ENCODE measurements around the gene EZH1. TPM values are rescaled to one million over a fixed set of nuclear protein-coding genes. Genes with fewer than 3 reads are reported as not detected.

The EZH1 gene
- total and polyA plus RNA-seq, 9 donors, result 15.6 to 21.8 (median 18.2) TPM

DNA sequence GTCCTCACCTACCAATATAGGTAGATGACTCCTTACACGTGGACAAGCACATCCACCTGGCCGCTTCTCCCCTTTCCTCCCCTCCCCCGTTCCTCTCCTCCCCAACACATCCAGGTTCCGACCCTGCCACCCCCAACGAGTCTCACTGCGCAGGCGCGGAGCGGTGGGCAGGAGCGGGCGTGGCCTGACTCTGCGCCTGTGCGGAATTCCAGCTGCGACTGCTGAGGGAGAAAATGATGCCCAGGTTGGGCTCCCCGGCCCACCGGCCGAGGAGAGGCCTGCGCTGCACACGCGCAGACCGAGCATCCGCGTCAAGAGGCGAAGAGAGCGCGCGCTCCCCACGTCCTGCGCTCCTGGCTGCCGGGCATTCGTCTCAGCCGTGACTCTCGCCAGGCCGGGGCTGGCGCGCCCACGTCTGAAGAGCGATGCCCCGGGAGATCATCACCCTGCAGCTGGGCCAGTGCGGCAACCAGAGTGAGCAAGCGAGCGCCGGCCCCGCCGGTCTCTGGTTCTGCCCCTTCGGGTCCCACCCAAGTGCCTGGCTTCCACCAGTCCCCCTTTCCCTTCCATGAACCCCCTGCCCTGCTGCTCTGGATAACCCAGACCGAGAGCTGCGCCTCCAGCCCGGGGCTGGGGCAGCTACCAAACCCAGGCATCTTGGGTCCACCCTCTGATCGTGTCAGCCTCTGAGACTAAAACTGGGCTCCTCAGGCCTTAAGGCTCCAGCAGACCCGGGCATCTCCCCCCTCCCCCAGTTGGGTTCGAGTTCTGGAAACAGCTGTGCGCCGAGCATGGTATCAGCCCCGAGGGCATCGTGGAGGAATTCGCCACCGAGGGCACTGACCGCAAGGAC lies 85.5 kb downstream of the EZH1 start, which contains the start of gene TUBG2:
TSS of gene TUBG2 (plus strand) at position 206 of the 853 bp plus-strand sequence. CDS start at position 426, 220 bp downstream.
- peaks cover 22% of the 10 kb centered on the region for H3K36me3 ChIP-seq (ENCODE audit: control insufficient read depth, insufficient read depth, low read length)
- peaks cover 9% of the 10 kb centered on the region for H3K4me1 ChIP-seq (ENCODE audit: control insufficient read depth, insufficient read depth, low read length)
- peak within 1 kb of the TSS; percentile 75 for H3K4me3 ChIP-seq (ENCODE audit: low read length)
- no peaks in the 10 kb centered on the region for H3K27me3 ChIP-seq (ENCODE audit: control insufficient read depth, insufficient read depth, low read length)
- H3K9me3 ChIP-seq (replicated peaks; ENCODE audit: control insufficient read depth, low read depth, low read length), result no peaks in the 10 kb centered on the region
- under 1% methylated on average over 50 of the region's 59 CpGs for WGBS (ENCODE audit: insufficient coverage)
- H3K27ac ChIP-seq (ENCODE audit: low read length), result peak within 1 kb of the TSS; percentile 57
- peak; percentile 94 for DNase-seq

DNA sequence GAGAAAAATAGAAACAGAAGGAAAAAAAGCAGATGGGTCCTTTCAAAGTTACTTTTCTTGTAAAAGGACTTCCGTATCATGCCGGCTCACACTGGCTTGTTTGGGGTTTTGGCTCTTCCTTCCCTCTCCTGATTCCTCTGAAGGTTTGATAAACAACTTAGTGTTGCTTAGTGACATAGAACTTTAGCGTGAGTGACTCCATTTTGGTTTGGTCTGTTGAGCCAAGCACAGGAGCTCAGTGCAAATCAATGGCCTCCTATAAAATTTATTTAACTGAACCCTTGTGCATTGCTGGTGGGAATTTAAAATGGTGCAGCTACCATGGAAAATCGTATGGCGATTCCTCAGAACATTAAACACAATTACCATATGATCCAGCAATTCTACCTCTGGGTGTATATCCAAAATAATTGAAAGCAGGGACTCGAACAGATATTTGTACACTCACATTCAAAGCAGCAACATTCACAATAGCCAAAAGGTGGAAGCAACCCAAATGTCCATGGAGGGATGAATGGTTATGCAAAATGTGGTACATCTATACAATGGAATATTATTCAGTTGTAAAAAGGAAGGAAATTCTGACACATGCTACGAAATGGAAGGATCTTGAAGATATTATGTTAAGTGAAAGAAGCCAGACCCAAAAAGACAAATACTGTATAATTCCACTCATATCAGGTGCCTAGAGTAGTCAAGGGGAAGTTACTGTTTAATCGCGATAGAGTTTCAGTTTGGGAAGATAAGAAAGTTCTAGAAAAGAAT lies 86.8 kb downstream of the EZH1 start:
- WGBS (ENCODE audit: insufficient coverage), result 100% methylated on average over 2 of the region's 9 CpGs

DNA sequence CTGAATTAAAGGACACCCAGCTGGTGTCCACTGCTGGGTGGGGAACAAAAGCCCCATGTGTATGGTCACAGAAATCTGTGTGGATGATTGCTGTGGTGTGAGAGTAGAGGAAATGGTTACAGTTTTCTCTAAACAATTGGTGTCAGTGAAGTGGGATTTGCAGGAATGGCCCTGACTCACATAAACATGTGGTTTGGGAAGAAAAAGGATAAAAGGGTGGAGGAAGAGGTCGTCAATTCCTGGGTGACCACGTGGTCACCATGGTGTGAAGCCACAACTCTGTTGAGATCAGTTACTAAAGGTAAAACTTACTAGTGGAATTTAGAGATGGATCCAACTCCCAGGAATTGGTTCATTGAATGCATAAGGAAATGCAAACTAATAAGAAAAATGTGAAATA lies 89.3 kb downstream of the EZH1 start:
- H3K4me1 ChIP-seq (ENCODE audit: control insufficient read depth, insufficient read depth, low read length), result peaks cover 18% of the 10 kb centered on the region
- H3K36me3 ChIP-seq (ENCODE audit: control insufficient read depth, insufficient read depth, low read length), result no peaks in the 10 kb centered on the region
- WGBS (ENCODE audit: insufficient coverage), result 58% methylated on average over 2 of the region's 2 CpGs
- peaks cover 7% of the 10 kb centered on the region for H3K27me3 ChIP-seq (ENCODE audit: control insufficient read depth, insufficient read depth, low read length)
- no peaks in the 10 kb centered on the region for H3K9me3 ChIP-seq (replicated peaks; ENCODE audit: control insufficient read depth, low read depth, low read length)
- H3K4me3 ChIP-seq (ENCODE audit: low read length), result no peak overlapping the region
- DNase-seq, result no peak
- no peak overlapping the region for H3K27ac ChIP-seq (ENCODE audit: low read length)

More for the DNA sequence above, 86.8 kb downstream of the EZH1 start:
- peaks cover 13% of the 10 kb centered on the region for H3K36me3 ChIP-seq (ENCODE audit: control insufficient read depth, insufficient read depth, low read length)
- H3K27ac ChIP-seq (ENCODE audit: low read length), result no peak overlapping the region
- H3K9me3 ChIP-seq (replicated peaks; ENCODE audit: control insufficient read depth, low read depth, low read length), result no peaks in the 10 kb centered on the region
- no peak overlapping the region for H3K4me3 ChIP-seq (ENCODE audit: low read length)
- H3K4me1 ChIP-seq (ENCODE audit: control insufficient read depth, insufficient read depth, low read length), result peaks cover 21% of the 10 kb centered on the region
- DNase-seq, result no peak
- H3K27me3 ChIP-seq (ENCODE audit: control insufficient read depth, insufficient read depth, low read length), result peaks cover 7% of the 10 kb centered on the region

DNA sequence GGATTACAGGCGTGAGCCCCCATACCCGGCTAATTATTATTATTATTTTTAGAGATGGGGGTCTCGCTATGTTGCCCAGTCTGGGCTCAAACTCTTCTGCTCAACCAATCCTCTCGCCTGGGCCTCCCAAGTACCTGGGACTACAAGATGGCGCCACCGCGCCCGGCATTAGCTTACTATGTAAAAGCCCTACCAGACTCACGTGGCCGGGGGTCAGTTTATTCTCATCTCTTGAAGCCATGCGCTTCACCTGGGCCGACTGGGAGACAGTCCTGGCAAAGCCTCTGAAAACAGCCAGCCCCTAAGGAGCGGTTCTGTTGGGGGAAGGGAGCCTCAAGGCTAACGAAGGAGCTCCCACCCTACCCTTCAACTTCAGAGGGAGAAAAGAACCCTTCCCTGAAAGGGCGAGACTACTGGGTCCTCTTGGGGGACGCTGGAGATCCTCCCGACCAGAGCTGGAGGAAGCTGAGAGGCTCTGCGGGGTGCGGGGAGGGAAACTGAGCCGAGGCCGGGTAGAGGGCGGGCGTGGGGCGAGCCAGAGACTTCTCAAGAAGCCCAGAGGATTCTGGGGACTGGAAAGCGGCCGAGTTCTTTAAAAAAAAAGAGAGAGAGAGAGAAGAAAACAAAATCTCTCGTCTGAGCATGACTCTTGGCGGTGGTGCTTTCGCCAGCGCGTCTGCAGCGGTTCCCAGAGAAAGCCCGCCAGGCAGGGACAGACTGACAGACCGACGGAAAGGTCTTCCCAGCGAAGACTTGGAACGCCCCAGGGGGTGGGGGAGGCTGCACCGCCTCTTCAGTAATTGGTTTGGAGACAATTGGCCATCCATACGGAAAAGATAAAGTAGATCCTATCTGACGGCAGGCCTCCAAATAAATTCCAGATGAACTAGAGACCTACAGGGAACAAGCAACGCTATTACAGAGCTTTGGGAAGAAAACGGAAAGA lies 91.4 kb downstream of the EZH1 start:
- Histone ChIP-seq H3K27ac (ENCODE audit: low read length) (peak overlapping the region; percentile 88), H3K9me3 (replicated peaks; ENCODE audit: control insufficient read depth, low read depth, low read length) (no peaks in the 10 kb centered on the region), H3K27me3 (ENCODE audit: control insufficient read depth, insufficient read depth, low read length) (peaks cover 7% of the 10 kb centered on the region), H3K4me1 (ENCODE audit: control insufficient read depth, insufficient read depth, low read length) (peaks cover 15% of the 10 kb centered on the region), H3K4me3 (ENCODE audit: low read length) (peak overlapping the region; percentile 41), H3K36me3 (ENCODE audit: control insufficient read depth, insufficient read depth, low read length) (no peaks in the 10 kb centered on the region)
- 4% methylated on average over 23 of the region's 42 CpGs for WGBS (ENCODE audit: insufficient coverage)
- DNase-seq, result peak; percentile 96

DNA sequence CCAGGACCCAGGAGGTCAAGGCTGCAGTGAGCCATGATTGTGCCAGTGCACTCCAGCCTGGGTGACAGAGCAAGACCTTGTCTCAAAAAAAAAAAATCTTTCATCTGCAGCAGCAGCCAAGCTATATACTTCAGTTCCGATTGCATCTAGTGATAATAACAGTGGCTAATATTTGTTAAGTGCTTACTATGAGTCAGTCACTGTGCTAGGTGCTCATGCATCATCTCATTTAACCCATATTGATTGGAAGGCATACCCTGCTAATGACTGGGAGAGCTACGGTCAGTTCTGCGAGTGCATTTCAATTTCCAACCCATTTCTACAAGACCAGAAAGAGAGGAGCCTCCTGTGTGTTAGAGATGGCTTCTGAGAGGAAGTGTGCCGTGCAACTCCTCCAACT lies 93.4 kb downstream of the EZH1 start:
- WGBS (ENCODE audit: insufficient coverage), result no CpG with 5 or more reads among the region's 4 CpGs
- DNase-seq, result no peak
- Histone ChIP-seq H3K27ac (ENCODE audit: low read length) (no peak overlapping the region), H3K27me3 (ENCODE audit: control insufficient read depth, insufficient read depth, low read length) (peaks cover 7% of the 10 kb centered on the region), H3K4me3 (ENCODE audit: low read length) (no peak overlapping the region), H3K9me3 (replicated peaks; ENCODE audit: control insufficient read depth, low read depth, low read length) (no peaks in the 10 kb centered on the region), H3K36me3 (ENCODE audit: control insufficient read depth, insufficient read depth, low read length) (no peaks in the 10 kb centered on the region), H3K4me1 (ENCODE audit: control insufficient read depth, insufficient read depth, low read length) (peaks cover 15% of the 10 kb centered on the region)

Other genes with a start within 250 kb of the EZH1 start
- 17.1 TPM for gene NAGLU, start 208.8 kb downstream of the EZH1 start, total RNA-seq
- 10 to 100 TPM; 15.4 to 24.1 (median 20.8) TPM for gene NAGLU, start 208.8 kb downstream of the EZH1 start, polyA plus RNA-seq (ENCODE audit: insufficient read depth in 1 of 8, insufficient read length in 8 of 8, low replicate concordance in 1 of 8)
- gene HSD17B1, start 192.1 kb downstream of the EZH1 start, total RNA-seq, result 1.9 TPM
- gene HSD17B1, start 192.1 kb downstream of the EZH1 start, polyA plus RNA-seq (ENCODE audit: insufficient read depth in 1 of 8, insufficient read length in 8 of 8, low replicate concordance in 1 of 8), result 1 to 10 TPM; 2.2 to 3.2 (median 2.6) TPM
- 13.0 TPM for gene COASY, start 182.9 kb downstream of the EZH1 start, total RNA-seq
- 10 to 100 TPM; 25.5 to 33.5 (median 28.7) TPM for gene COASY, start 182.9 kb downstream of the EZH1 start, polyA plus RNA-seq (ENCODE audit: insufficient read depth in 1 of 8, insufficient read length in 8 of 8, low replicate concordance in 1 of 8)
- gene MLX, start 177.9 kb downstream of the EZH1 start, total RNA-seq, result 16.6 TPM
- 10 to 100 TPM; 31.5 to 39.6 (median 35.5) TPM for gene MLX, start 177.9 kb downstream of the EZH1 start, polyA plus RNA-seq (ENCODE audit: insufficient read depth in 1 of 8, insufficient read length in 8 of 8, low replicate concordance in 1 of 8)
- gene PSMC3IP, start 167.3 kb downstream of the EZH1 start, total RNA-seq, result 5.4 TPM
- 10 to 100 TPM; 10.5 to 13.5 (median 11.9) TPM for gene PSMC3IP, start 167.3 kb downstream of the EZH1 start, polyA plus RNA-seq (ENCODE audit: insufficient read depth in 1 of 8, insufficient read length in 8 of 8, low replicate concordance in 1 of 8)
- gene RETREG3, start 135.7 kb downstream of the EZH1 start, total RNA-seq, result 39.1 TPM
- 10 to 100 TPM; 27.6 to 36.1 (median 30.7) TPM for gene RETREG3, start 135.7 kb downstream of the EZH1 start, polyA plus RNA-seq (ENCODE audit: insufficient read depth in 1 of 8, insufficient read length in 8 of 8, low replicate concordance in 1 of 8)
- gene TUBG1, start 135.4 kb downstream of the EZH1 start, total RNA-seq, result 22.2 TPM
- 10 to 100 TPM; 30.7 to 43.5 (median 38.2) TPM for gene TUBG1, start 135.4 kb downstream of the EZH1 start, polyA plus RNA-seq (ENCODE audit: insufficient read depth in 1 of 8, insufficient read length in 8 of 8, low replicate concordance in 1 of 8)
- gene TUBG2, start 85.8 kb downstream of the EZH1 start, total RNA-seq, result 8.7 TPM
- 10 to 100 TPM in 7 of 8 donors, 1 to 10 TPM in 1; 10.0 to 19.2 (median 14.1) TPM for gene TUBG2, start 85.8 kb downstream of the EZH1 start, polyA plus RNA-seq (ENCODE audit: insufficient read depth in 1 of 8, insufficient read length in 8 of 8, low replicate concordance in 1 of 8)
- 44.1 TPM for gene PLEKHH3, start 68.0 kb downstream of the EZH1 start, total RNA-seq
- 10 to 100 TPM; 27.2 to 57.5 (median 40.6) TPM for gene PLEKHH3, start 68.0 kb downstream of the EZH1 start, polyA plus RNA-seq (ENCODE audit: insufficient read depth in 1 of 8, insufficient read length in 8 of 8, low replicate concordance in 1 of 8)
- 1.0 TPM for gene CCR10, start 63.2 kb downstream of the EZH1 start, total RNA-seq
- gene CCR10, start 63.2 kb downstream of the EZH1 start, polyA plus RNA-seq (ENCODE audit: insufficient read depth in 1 of 8, insufficient read length in 8 of 8, low replicate concordance in 1 of 8), result 1 to 10 TPM; 1.2 to 2.9 (median 1.5) TPM
- 8.1 TPM for gene CNTNAP1, start 62.5 kb downstream of the EZH1 start, total RNA-seq
- 10 to 100 TPM in 6 of 8 donors, 1 to 10 TPM in 2; 9.0 to 15.7 (median 13.1) TPM for gene CNTNAP1, start 62.5 kb downstream of the EZH1 start, polyA plus RNA-seq (ENCODE audit: insufficient read depth in 1 of 8, insufficient read length in 8 of 8, low replicate concordance in 1 of 8)
- gene RAMP2, start 16.2 kb upstream of the EZH1 start, total RNA-seq, result 35.9 TPM
- gene RAMP2, start 16.2 kb upstream of the EZH1 start, polyA plus RNA-seq (ENCODE audit: insufficient read depth in 1 of 8, insufficient read length in 8 of 8, low replicate concordance in 1 of 8), result 10 to 100 TPM; 56.8 to 87.2 (median 73.2) TPM
- gene VPS25, start 28.4 kb upstream of the EZH1 start, total RNA-seq, result 41.0 TPM
- 10 to 100 TPM; 28.7 to 40.0 (median 32.6) TPM for gene VPS25, start 28.4 kb upstream of the EZH1 start, polyA plus RNA-seq (ENCODE audit: insufficient read depth in 1 of 8, insufficient read length in 8 of 8, low replicate concordance in 1 of 8)
- gene WNK4, start 35.6 kb upstream of the EZH1 start, total RNA-seq, result 0.09 TPM
- 1 to 10 TPM in 3 of 8 donors, under 1 TPM in 5; 0.20 to 1.2 (median 0.67) TPM for gene WNK4, start 35.6 kb upstream of the EZH1 start, polyA plus RNA-seq (ENCODE audit: insufficient read depth in 1 of 8, insufficient read length in 8 of 8, low replicate concordance in 1 of 8)
- gene COA3, start 53.7 kb upstream of the EZH1 start, total RNA-seq, result 84.1 TPM
- gene COA3, start 53.7 kb upstream of the EZH1 start, polyA plus RNA-seq (ENCODE audit: insufficient read depth in 1 of 8, insufficient read length in 8 of 8, low replicate concordance in 1 of 8), result 10 to 100 TPM; 53.6 to 63.9 (median 59.5) TPM
- gene CNTD1, start 53.8 kb upstream of the EZH1 start, total RNA-seq, result 0.04 TPM
- 1 to 10 TPM in 3 of 8 donors, under 1 TPM in 5; 0.37 to 1.6 (median 0.81) TPM for gene CNTD1, start 53.8 kb upstream of the EZH1 start, polyA plus RNA-seq (ENCODE audit: insufficient read depth in 1 of 8, insufficient read length in 8 of 8, low replicate concordance in 1 of 8)
- 37.7 TPM for gene BECN1, start 79.2 kb upstream of the EZH1 start, total RNA-seq
- 10 to 100 TPM; 39.8 to 53.5 (median 45.1) TPM for gene BECN1, start 79.2 kb upstream of the EZH1 start, polyA plus RNA-seq (ENCODE audit: insufficient read depth in 1 of 8, insufficient read length in 8 of 8, low replicate concordance in 1 of 8)
- 26.1 TPM for gene PSME3, start 88.4 kb upstream of the EZH1 start, total RNA-seq
- gene PSME3, start 88.4 kb upstream of the EZH1 start, polyA plus RNA-seq (ENCODE audit: insufficient read depth in 1 of 8, insufficient read length in 8 of 8, low replicate concordance in 1 of 8), result 10 to 100 TPM; 46.2 to 67.9 (median 55.3) TPM
- 0.66 TPM for gene AOC2, start 99.5 kb upstream of the EZH1 start, total RNA-seq
- 1 to 10 TPM in 1 of 8 donors, under 1 TPM in 7; 0.41 to 1.2 (median 0.84) TPM for gene AOC2, start 99.5 kb upstream of the EZH1 start, polyA plus RNA-seq (ENCODE audit: insufficient read depth in 1 of 8, insufficient read length in 8 of 8, low replicate concordance in 1 of 8)
- gene AOC3, start 106.2 kb upstream of the EZH1 start, total RNA-seq, result 6.9 TPM
- gene AOC3, start 106.2 kb upstream of the EZH1 start, polyA plus RNA-seq (ENCODE audit: insufficient read depth in 1 of 8, insufficient read length in 8 of 8, low replicate concordance in 1 of 8), result 10 to 100 TPM; 11.7 to 23.6 (median 18.2) TPM
- not detected for gene G6PC1, start 155.8 kb upstream of the EZH1 start, total RNA-seq
- gene G6PC1, start 155.8 kb upstream of the EZH1 start, polyA plus RNA-seq (ENCODE audit: insufficient read depth in 1 of 8, insufficient read length in 8 of 8, low replicate concordance in 1 of 8), result under 1 TPM in 3 of 8 donors, not detected in 5; 0.08 to 0.43 (median 0.26) TPM
- gene AARSD1, start 219.4 kb upstream of the EZH1 start, total RNA-seq, result 35.4 TPM
- gene AARSD1, start 219.4 kb upstream of the EZH1 start, polyA plus RNA-seq (ENCODE audit: insufficient read depth in 1 of 8, insufficient read length in 8 of 8, low replicate concordance in 1 of 8), result 10 to 100 TPM; 46.5 to 67.1 (median 56.1) TPM
- 37.3 TPM for gene PTGES3L, start 235.0 kb upstream of the EZH1 start, total RNA-seq
- 10 to 100 TPM; 37.5 to 81.2 (median 63.0) TPM for gene PTGES3L, start 235.0 kb upstream of the EZH1 start, polyA plus RNA-seq (ENCODE audit: insufficient read depth in 1 of 8, insufficient read length in 8 of 8, low replicate concordance in 1 of 8)
- gene RUNDC1, start 235.5 kb upstream of the EZH1 start, total RNA-seq, result 5.3 TPM
- gene RUNDC1, start 235.5 kb upstream of the EZH1 start, polyA plus RNA-seq (ENCODE audit: insufficient read depth in 1 of 8, insufficient read length in 8 of 8, low replicate concordance in 1 of 8), result 1 to 10 TPM; 7.3 to 8.3 (median 7.6) TPM